Prostate gland (tissue), 2 donors: ENCODE results near the gene UQCRHL. TPM values are rescaled to one million over a fixed set of nuclear protein-coding genes. Genes with fewer than 3 reads are reported as not detected.

ENCODE experiments used
- DNase-seq: peaks from one replicate; pipeline ENCODE4 v3.0.0-alpha.2; 2019; ENCODE audit warnings: low spot score
- H3K27ac ChIP-seq, 2 donors: fragments of 200-600 bp; sonication (generic); 2 replicates each; pipeline ENCODE4 v1.5.1; 2017 to 2019
- H3K27me3 ChIP-seq: fragments of 200-600 bp; sonication (generic); replicated peaks from 2 replicates; pipeline ENCODE4 v1.5.1; 2019; ENCODE audit not compliant: insufficient read depth
- H3K36me3 ChIP-seq, 2 donors: fragments of 200-600 bp; sonication (generic); 1 replicate in 1 of 2; 2 replicates in 1 of 2; pipeline versions ENCODE4 v1.5.1 to v1.8.1; 2017 to 2019
- H3K4me1 ChIP-seq: fragments of 200-600 bp; sonication (generic); replicated peaks from 2 replicates; pipeline ENCODE4 v1.5.1; 2019
- H3K4me3 ChIP-seq, 2 donors: fragments of 200-600 bp; sonication (generic); 2 replicates each; pipeline ENCODE4 v1.5.1; 2017 to 2019
- H3K9me3 ChIP-seq: fragments of 200-600 bp; sonication (generic); 2 replicates; pipeline ENCODE4 v1.5.1; 2017
- POLR2A ChIP-seq: fragments of 450-650 bp; IDR thresholded peaks from one replicate; pipeline ENCODE4 v1.6.1; 2016; ENCODE audit warnings: antibody characterized with exemption, mild to moderate bottlenecking
- POLR2AphosphoS5 ChIP-seq: sonication (generic); formaldehyde crosslinking; IDR thresholded peaks from one replicate; pipeline ENCODE4 v1.6.1; 2017; ENCODE audit warnings: antibody characterized with exemption
- WGBS: methylation state at CpG from one replicate; pipeline ENCODE4 v1.1.5; 2018; 5-methylcytosine and 5-hydroxymethylcytosine counted together
- intact Hi-C: fragments of 100-400 bp; cut with DNase I; formaldehyde crosslinking; loops from one replicate; pipeline ENCODE4 v1.14.2; 2022
- total RNA-seq, 2 donors: library from RNA; depleted of rRNA; stranded (reverse); fragments of >200 nt; gene quantifications; one replicate each; pipeline ENCODE4 v1.1.0, GENCODE V29; 2016
- TF ChIP-seq, protein P1 (sequence below), 4 experiments: fragments of 200-600 bp in 2 of 4; fragments of 450-650 bp in 2 of 4; sonication (generic) in 2 of 4; IDR thresholded peaks; 1 replicate in 3 of 4; 2 replicates in 1 of 4; pipeline ENCODE4 v1.5.1; 2016 to 2019; ENCODE audit warnings: antibody characterized with exemption in 4 of 4, mild to moderate bottlenecking in 2 of 4, moderate library complexity in 2 of 4

The UQCRHL gene
- total RNA-seq, 2 donors from 2014 or later = 1.6 to 2.4 TPM

DNA sequence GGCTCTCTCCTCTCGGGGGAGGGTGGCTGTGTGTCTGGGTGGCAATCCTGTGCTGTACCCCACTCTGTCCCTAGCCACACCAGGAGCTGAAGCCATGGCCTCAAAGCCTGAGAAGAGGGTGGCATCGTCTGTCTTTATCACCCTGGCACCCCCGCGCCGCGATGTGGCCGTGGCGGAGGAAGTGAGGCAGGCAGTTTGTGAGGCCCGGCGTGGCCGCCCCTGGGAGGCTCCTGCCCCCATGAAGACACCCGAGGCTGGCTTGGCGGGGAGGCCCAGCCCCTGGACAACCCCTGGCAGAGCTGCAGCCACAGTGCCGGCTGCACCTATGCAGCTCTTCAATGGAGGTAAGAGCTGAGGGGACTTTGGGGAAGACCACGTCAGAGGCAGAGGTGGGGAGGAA, 42.6 kb downstream of the UQCRHL start:
- peaks cover 0 to 4% of the 10 kb centered on the region in 2 donors for H3K36me3 ChIP-seq
- intact Hi-C loops = no loop called here
- WGBS = 87% methylated on average over 15 of the region's 15 CpGs
- H3K4me1 ChIP-seq = peaks cover 5% of the 10 kb centered on the region
- TF ChIP-seq, protein P1, sequence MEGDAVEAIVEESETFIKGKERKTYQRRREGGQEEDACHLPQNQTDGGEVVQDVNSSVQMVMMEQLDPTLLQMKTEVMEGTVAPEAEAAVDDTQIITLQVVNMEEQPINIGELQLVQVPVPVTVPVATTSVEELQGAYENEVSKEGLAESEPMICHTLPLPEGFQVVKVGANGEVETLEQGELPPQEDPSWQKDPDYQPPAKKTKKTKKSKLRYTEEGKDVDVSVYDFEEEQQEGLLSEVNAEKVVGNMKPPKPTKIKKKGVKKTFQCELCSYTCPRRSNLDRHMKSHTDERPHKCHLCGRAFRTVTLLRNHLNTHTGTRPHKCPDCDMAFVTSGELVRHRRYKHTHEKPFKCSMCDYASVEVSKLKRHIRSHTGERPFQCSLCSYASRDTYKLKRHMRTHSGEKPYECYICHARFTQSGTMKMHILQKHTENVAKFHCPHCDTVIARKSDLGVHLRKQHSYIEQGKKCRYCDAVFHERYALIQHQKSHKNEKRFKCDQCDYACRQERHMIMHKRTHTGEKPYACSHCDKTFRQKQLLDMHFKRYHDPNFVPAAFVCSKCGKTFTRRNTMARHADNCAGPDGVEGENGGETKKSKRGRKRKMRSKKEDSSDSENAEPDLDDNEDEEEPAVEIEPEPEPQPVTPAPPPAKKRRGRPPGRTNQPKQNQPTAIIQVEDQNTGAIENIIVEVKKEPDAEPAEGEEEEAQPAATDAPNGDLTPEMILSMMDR (IDR thresholded peaks at IDR 0.05) = no peak
- no peak for TF ChIP-seq POLR2AphosphoS5
- TF ChIP-seq POLR2A = no peak
- no peak overlapping the region for H3K27ac ChIP-seq
- no peaks in the 10 kb centered on the region for H3K27me3 ChIP-seq
- DNase-seq = no peak
- H3K9me3 ChIP-seq = no peaks in the 10 kb centered on the region
- H3K4me3 ChIP-seq = no peak overlapping the region

DNA sequence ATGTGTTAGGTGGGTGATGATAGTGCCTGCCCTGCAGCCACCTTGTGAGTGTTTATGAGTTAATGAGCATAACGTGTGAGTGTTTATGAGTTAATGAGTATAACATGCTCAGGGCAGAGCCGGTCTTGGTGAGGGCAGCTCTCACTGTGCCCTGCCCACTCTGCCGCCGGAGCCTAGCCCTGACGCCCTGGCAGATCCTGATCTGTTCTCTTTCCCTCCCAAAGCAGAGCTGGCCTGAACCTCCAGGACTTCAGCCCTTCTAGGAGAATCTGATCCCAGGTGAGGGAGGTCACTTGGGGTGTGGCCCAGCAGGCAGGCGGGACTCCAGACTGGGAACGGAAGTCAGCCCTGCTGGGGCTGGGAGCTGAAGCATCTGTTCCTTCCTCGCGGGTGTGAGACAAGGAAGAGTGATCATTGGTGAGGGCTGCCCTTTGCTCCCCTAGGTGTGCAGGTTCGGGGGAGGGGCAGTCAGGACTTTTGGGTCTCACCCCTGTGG, 43.1 kb downstream of the UQCRHL start:
- TF ChIP-seq, protein P1 (IDR thresholded peaks at IDR 0.05) = no peak
- no peak for TF ChIP-seq POLR2A
- TF ChIP-seq POLR2AphosphoS5 = no peak
- H3K9me3 ChIP-seq = no peaks in the 10 kb centered on the region
- WGBS = 44% methylated on average over 9 of the region's 10 CpGs
- no peak for DNase-seq
- H3K27me3 ChIP-seq = no peaks in the 10 kb centered on the region
- peaks cover 0 to 4% of the 10 kb centered on the region in 2 donors for H3K36me3 ChIP-seq
- no peak overlapping the region for H3K4me3 ChIP-seq
- peaks cover 5% of the 10 kb centered on the region for H3K4me1 ChIP-seq
- no peak overlapping the region for H3K27ac ChIP-seq
- intact Hi-C loops = no loop called here

DNA sequence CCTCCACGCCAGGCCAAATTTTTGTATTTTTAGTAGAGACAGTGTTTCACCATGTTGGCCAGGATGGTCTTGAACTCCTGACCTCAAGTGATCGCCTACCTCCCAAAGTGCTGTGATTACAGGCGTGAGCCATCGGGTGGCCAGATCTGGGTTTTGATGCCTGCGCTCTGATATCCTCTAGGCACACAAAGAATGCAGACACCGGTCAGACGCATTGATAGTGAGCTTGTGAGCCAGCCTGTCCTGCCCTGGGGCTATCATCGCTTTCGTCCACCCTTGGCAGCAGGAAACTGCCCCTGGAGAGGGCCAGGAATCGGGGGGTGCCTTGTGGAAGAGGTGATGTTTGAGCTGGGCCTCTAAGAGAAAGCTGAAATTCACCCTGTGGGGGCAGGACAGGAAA, 44.9 kb downstream of the UQCRHL start:
- H3K36me3 ChIP-seq = no peaks in the 10 kb centered on the region
- H3K9me3 ChIP-seq = no peaks in the 10 kb centered on the region
- TF ChIP-seq POLR2AphosphoS5 = no peak
- no peak for DNase-seq
- intact Hi-C loops = no loop called here
- no peak overlapping the region for H3K27ac ChIP-seq
- H3K27me3 ChIP-seq = no peaks in the 10 kb centered on the region
- 76% methylated on average over 10 of the region's 10 CpGs for WGBS
- H3K4me1 ChIP-seq = peaks cover 6% of the 10 kb centered on the region
- no peak overlapping the region for H3K4me3 ChIP-seq

DNA sequence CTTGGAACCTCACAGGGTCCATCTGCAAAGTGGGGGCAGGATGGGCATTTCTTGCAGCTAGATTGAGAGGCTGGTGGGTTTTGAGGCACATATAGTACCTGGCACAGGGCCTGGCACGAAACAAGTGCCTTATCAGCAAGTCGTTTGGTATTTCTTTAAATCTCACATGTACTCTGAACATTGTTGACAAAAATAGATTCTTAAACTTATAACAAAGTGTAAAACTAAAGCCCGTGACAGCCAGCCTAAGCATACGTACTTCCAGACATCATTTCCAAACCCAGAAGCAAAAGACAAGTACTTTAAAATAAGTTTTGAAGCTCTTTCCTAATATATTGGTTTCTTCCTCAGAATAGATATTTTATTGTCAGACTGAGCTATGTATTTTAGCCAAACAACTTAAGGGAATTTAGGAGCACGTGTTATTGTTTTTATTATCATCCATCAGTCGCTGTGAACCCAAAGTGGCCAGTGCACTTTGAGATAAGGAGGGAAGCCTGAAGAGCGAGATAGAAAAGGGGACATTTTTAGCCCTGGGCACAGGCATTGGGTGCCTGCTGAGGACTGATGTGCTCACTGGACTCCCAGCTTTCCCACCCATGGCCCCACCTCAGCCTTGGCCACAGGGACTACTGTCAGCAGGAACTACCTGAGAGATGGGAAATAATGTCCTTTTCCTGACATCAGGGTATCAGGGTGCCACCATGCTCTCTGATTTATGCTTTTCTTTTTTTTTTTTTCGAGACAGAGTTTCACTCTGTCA, 45.9 kb downstream of the UQCRHL start:
- Histone ChIP-seq H3K36me3 (no peaks in the 10 kb centered on the region), H3K9me3 (no peaks in the 10 kb centered on the region), H3K27me3 (no peaks in the 10 kb centered on the region), H3K4me1 (peaks cover 6% of the 10 kb centered on the region), H3K27ac (peak overlapping the region; percentile 80 to 83), H3K4me3 (no peak overlapping the region)
- WGBS = 44% methylated on average over 8 of the region's 8 CpGs
- TF ChIP-seq, protein P1 (IDR thresholded peaks at IDR 0.05) = no peak
- TF ChIP-seq POLR2AphosphoS5 (no peak), POLR2A (no peak)
- intact Hi-C loops = no loop called here
- no peak for DNase-seq

DNA sequence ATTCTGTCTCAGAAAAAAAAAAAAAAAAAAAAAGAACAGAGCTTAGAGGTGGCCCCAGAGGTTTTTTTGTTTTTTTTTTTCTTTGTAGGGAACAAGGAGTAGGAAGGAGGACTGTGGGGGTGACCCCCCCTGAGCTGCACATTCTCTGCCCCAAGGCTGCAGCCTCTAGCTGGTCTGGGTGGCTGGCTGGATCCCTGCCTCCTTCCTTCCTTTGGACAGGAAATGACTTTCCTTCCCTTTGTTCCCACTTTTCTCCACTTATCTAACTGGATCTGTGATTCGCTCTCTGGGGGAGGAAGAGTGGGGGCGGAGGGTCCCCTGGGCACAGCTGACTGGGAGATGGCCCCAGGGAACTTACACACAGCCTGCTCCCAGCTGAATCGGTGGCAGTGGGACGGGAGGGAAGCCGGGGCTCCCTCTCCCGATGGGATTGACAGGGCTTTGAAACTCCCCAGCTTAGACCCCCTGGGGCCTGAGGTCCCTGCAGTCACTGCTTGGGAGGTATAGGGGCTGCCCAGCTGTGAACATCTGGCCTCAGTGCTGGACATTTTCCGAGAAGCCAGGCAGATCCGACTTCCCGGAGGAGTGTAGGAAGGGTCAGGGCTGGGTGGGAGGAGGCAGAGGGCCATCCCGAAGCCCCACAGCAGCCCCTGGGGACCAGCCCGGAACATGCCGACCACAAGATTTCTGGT, 46.8 kb downstream of the UQCRHL start:
- Histone ChIP-seq H3K4me1 (peaks cover 6% of the 10 kb centered on the region), H3K27ac (peak overlapping the region; percentile 80 to 83), H3K9me3 (no peaks in the 10 kb centered on the region), H3K4me3 (no peak overlapping the region), H3K36me3 (no peaks in the 10 kb centered on the region), H3K27me3 (no peaks in the 10 kb centered on the region)
- TF ChIP-seq, protein P1 (IDR thresholded peaks at IDR 0.05) = no peak
- no peak for TF ChIP-seq POLR2A
- no peak for TF ChIP-seq POLR2AphosphoS5
- DNase-seq = no peak
- 20% methylated on average over 12 of the region's 12 CpGs for whole genome bisulfite sequencing
- intact Hi-C loops = no loop called here
